Naive thymus-derived CD8-positive, alpha-beta T cell (primary cell): ENCODE results near the gene L3MBTL1. TPM values are rescaled to one million over a fixed set of nuclear protein-coding genes. Genes with fewer than 3 reads are reported as not detected.

Experiments used
- ATAC-seq, 2 donors: fragments of 150-1000 bp; cut with Tn5 transposase in 1 of 2; sonication (Bioruptor Pico), chemical (Tn5 transposase) in 1 of 2; 1 replicate in 1 of 2; 2 replicates in 1 of 2; pipeline ENCODE4 v1.10.0; 2021; ENCODE audit warnings: mild to moderate bottlenecking in 2 of 2, moderate library complexity in 2 of 2
- POLR2A ChIA-PET: fragments of 350-600 bp; sonication (Branson Sonifier 250); formaldehyde crosslinking; loops from one replicate; lab custom pipeline; 2021; ENCODE audit warnings: antibody characterized with exemption; lab: Charles Lee
- DNase-seq, 10 donors: peaks; one replicate each; pipeline versions ENCODE4 v3.0.0 to v3.0.0-alpha.2; 2020 to 2022
- H3K27ac Mint-ChIP-seq, 10 donors: one replicate each; pipeline ENCODE4 v1.8.0; 2020 to 2022; ENCODE audit warnings: mild to moderate bottlenecking in 10 of 10, mixed read lengths in 10 of 10, moderate library complexity in 4 of 10, inconsistent platforms in 1 of 10
- H3K27me3 Mint-ChIP-seq, 5 donors: one replicate each; pipeline ENCODE4 v1.8.0; 2021 to 2022; ENCODE audit warnings: mixed read lengths in 5 of 5
- H3K36me3 Mint-ChIP-seq, 3 donors: one replicate each; pipeline ENCODE4 v1.8.0; 2020 to 2022; ENCODE audit warnings: mixed read lengths in 3 of 3, mild to moderate bottlenecking in 2 of 3, inconsistent platforms in 1 of 3
- H3K4me1 Mint-ChIP-seq, 4 donors: one replicate each; pipeline ENCODE4 v1.8.0; 2021 to 2022; ENCODE audit warnings: mixed read lengths in 4 of 4
- H3K4me3 Mint-ChIP-seq, 10 donors: one replicate each; pipeline ENCODE4 v1.8.0; 2020 to 2022; ENCODE audit warnings: mild to moderate bottlenecking in 10 of 10, mixed read lengths in 10 of 10, moderate library complexity in 6 of 10, inconsistent platforms in 1 of 10
- H3K9me3 Mint-ChIP-seq, 9 donors: one replicate each; pipeline ENCODE4 v1.8.0; 2020 to 2022; ENCODE audit warnings: mixed read lengths in 9 of 9, mild to moderate bottlenecking in 3 of 9, inconsistent platforms in 1 of 9, moderate library complexity in 1 of 9
- polyA plus RNA-seq, 3 donors: library from polyadenylated mRNA; unstranded; fragments of 300-500 nt; fragmentation: Illumina TruSeq; gene quantifications; one replicate each; pipeline ENCODE4 v1.2.3, GENCODE V29; 2021
- total RNA-seq, 8 experiments: library from RNA in 2 of 8; stranded (reverse) in 2 of 8; gene quantifications; one replicate each; pipeline ENCODE4 v1.2.3 and lab custom pipeline; 2021 to 2026

The L3MBTL1 gene
- total RNA-seq (10 to 100 TPM; 27.2 TPM), polyA plus RNA-seq (1 to 10 TPM in 2 of 3 donors, under 1 TPM in 1; 0.66 to 1.7 (median 1.1) TPM), total RNA-seq (lab: John Stamatoyannopoulos, UW) (7.7 to 23.1 (median 13.8) reads per million in 6 experiments)

DNA sequence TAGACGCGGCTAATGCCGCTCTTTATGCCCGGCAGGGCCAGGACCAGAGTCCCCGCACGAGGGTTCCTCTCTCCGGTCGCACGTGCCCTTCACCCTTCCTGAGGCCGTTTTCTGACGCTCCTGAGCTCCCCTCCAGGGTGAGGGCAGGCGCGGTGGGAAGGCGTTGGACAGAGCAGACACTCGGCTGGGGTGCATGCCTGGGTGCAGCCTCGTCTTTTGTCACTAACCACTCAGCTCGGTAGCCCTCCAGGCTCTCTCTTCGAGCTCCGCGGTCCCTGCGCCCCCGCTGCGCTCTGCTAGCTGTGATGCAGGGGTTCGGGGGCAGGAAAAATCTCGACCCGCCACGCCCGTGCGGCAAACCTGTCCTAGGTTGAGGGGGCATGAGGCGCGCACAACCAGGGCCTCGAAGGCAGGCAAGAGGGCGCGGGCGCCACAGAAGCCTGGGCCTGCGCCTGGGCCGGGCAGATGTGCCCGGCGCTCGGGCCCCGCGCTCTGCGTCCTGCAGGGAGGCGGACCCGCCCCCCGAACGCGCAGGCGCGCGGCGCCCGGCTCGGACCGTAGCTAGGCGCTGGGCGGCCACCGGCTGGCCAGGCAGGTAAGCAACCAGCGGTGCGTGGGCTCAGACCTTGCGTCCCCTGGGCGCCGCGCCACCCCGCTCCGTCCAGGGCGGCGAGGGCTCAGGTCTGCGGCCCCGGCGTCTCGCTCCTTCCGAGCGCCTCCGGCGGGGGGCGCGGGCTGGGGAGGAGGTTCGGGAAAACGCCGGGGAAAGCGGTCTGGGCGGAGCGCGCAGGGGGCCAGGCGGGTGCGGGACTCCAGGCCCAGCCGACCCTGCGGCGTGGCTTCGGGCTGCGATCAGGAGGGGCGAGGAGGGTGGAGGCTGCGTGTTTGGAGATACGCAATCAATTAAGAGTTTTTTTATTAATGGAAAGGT, at the start of gene L3MBTL1:
L3MBTL1 (plus strand) TSS at position 548 of the 931 bp plus-strand sequence. CDS start 5,807 bp downstream, outside the sequence.
- H3K36me3 Mint-ChIP-seq: peaks cover 0 to 3% (median 0%) of the 10 kb centered on the region in 3 donors
- H3K9me3 Mint-ChIP-seq: no peaks in the 10 kb centered on the region
- DNase-seq (peak in 1 of 10 donors; percentile 7), ATAC-seq (peak; percentile 46 to 74)
- peak within 1 kb of the TSS; percentile 41 to 83 (median 69) for H3K4me3 Mint-ChIP-seq
- peaks cover 0 to 10% (median 5%) of the 10 kb centered on the region in 4 donors for H3K4me1 Mint-ChIP-seq
- no peak within 1 kb of the TSS for H3K27ac Mint-ChIP-seq
- peaks cover 8 to 51% (median 42%) of the 10 kb centered on the region in 5 donors for H3K27me3 Mint-ChIP-seq
- POLR2A ChIA-PET: no interaction called here

DNA sequence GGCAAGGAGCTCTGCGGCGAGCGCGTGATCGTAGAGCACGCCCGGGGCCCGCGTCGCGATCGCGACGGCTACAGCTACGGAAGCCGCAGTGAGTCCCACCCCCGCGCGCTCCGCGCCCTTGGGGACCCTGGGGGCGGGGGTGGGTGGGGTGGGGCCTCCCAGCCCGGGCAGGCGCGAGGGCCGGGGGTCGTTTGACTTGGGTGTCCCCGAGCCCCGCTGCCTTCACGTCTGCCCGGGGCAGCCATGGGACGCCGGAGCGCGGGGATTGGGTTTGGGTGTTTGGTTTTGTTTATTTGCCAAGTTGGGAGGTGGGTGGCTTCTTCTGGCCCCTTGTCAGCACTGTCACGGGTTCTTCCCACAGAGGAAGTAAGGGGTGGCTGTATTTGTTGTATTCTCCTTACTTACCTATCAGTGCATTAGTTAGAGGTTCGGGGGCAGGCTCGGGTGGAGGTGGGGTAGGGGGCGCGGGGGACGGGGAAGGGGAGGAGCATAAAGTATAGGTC, 49.0 kb upstream of the L3MBTL1 start:
- H3K36me3 Mint-ChIP-seq: peaks cover 7 to 44% (median 14%) of the 10 kb centered on the region in 3 donors

DNA sequence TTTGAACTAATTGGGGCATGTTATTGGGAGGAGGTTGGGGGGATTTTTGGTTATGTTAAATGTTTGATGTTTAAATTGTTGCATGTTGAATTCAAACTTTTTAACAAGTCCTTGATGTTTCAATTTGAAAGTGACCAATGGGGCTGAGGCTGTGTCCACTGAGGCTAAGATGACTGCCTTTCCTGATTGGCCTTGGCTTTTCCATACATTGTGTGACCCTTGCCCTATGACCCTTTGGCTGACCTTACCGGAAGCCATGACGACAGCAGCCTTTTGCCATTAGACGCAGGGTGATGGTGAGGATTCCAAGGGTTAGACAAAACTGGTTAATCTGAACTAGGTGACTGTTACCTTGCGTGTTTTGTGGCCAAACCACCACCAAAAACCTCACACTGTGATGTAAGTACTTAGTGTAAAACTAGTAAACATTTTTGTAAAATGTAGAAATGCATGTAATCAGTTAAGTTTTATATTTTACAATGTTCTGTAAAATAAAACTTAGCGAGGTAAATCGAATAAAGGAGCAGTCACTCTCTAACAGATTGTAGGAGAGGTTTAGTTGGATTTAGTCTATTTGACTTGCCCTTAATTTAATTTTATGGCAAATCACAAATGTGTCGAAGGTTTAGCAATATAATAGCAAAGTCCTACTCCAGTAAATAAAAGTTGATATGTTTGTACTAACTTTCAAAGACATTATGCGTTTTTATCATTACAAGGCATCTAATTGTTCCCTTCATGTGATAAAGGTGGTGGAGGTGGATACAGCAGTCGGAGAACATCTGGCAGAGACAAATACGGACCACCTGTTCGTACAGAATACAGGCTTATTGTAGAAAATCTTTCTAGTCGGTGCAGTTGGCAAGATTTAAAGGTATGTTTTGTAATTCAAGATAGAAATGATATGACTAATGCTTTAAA, 48.2 kb upstream of the L3MBTL1 start:
- POLR2A ChIA-PET: interaction anchor here (1.4 to 2.3 kb wide), 2 partner anchors 10 to 852 kb away, joined by 5 to 6 read pairs; partner anchors contain the start of gene FITM2
- Mint-ChIP-seq H3K36me3 (peaks cover 7 to 52% (median 19%) of the 10 kb centered on the region in 3 donors), H3K27me3 (peaks cover 0 to 1% (median under 1%) of the 10 kb centered on the region in 5 donors), H3K27ac (peak overlapping the region; percentile 80 to 98 (median 90)), H3K4me1 (peaks cover 16 to 55% (median 42%) of the 10 kb centered on the region in 4 donors), H3K9me3 (no peaks in the 10 kb centered on the region), H3K4me3 (peak overlapping the region; percentile 75 to 95 (median 85))
- ATAC-seq (no peak), DNase-seq (peak in 1 of 10 donors; percentile 20)

More for the DNA sequence above, 49.0 kb upstream of the L3MBTL1 start:
- peaks cover 15 to 50% (median 38%) of the 10 kb centered on the region in 4 donors for H3K4me1 Mint-ChIP-seq
- POLR2A ChIA-PET: interaction anchor here (0.6 to 2.6 kb wide), 14 partner anchors 8 to 1904 kb away, joined by 3 to 25 read pairs (median 4); partner anchors contain the start of genes FITM2, IFT52 and SYS1
- peak overlapping the region; percentile 80 to 98 (median 98) for H3K27ac Mint-ChIP-seq
- H3K4me3 Mint-ChIP-seq: peak overlapping the region; percentile 80 to 97 (median 91)
- no peaks in the 10 kb centered on the region for H3K9me3 Mint-ChIP-seq
- H3K27me3 Mint-ChIP-seq: peaks cover 0 to 5% (median 3%) of the 10 kb centered on the region in 5 donors
- DNase-seq: peak in 2 of 10 donors; percentile 30
- peak in 1 of 2 donors; percentile 19 for ATAC-seq

DNA sequence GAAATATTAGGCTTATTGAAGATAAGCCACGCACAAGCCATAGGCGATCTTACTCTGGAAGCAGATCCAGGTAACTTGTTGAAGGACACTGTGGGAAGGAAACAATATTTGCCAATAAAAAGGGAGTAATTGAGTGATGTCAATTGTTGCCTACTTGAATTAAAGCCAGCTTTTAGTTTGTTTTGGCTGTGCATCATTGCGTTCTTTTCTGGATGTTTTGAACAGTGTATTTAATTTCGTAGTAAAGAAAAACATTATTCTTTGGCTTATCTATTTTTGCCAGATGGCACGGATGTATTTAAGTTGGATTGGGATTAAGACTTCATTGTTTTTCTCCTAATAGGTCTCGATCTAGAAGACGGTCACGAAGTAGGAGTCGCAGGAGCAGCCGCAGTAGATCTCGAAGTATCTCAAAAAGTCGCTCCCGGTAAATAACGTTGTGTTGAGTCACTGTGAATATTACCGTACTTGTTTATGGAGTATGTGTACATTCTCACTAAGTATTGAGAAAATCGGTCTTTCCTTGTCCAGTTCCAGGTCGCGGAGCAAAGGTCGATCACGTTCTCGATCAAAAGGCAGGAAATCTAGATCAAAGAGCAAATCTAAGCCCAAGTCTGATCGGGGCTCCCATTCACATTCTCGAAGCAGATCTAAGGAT, 47.2 kb upstream of the L3MBTL1 start:
- no peaks in the 10 kb centered on the region for H3K9me3 Mint-ChIP-seq
- ATAC-seq: no peak
- no peaks in the 10 kb centered on the region for H3K27me3 Mint-ChIP-seq
- no peak for DNase-seq
- POLR2A ChIA-PET: no interaction called here
- peaks cover 16 to 59% (median 43%) of the 10 kb centered on the region in 4 donors for H3K4me1 Mint-ChIP-seq
- peak overlapping the region in 9 of 10 donors; percentile 3 to 89 (median 50) for H3K4me3 Mint-ChIP-seq
- H3K27ac Mint-ChIP-seq: peak overlapping the region in 7 of 10 donors; percentile 2 to 98 (median 83)
- peaks cover 7 to 62% (median 25%) of the 10 kb centered on the region in 3 donors for H3K36me3 Mint-ChIP-seq

DNA sequence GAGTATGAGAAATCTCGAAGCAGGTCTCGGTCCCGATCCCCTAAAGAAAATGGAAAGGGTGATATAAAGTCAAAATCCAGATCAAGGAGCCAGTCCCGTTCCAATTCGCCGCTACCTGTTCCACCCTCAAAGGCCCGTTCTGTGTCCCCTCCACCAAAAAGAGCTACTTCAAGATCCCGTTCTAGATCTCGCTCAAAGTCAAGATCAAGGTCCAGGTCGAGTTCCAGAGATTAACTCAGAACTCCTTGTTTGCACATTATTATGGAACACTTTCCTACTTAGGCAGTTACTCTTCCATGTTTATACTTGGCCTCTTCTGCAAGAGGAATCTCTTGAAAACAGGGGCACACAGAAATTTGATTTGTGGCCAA, 46.7 kb upstream of the L3MBTL1 start:
- Mint-ChIP-seq H3K4me3 (peak overlapping the region in 8 of 10 donors; percentile 24 to 89 (median 62)), H3K27ac (peak overlapping the region in 7 of 10 donors; percentile 49 to 98 (median 83)), H3K9me3 (no peaks in the 10 kb centered on the region), H3K36me3 (peaks cover 7 to 67% (median 25%) of the 10 kb centered on the region in 3 donors), H3K27me3 (no peaks in the 10 kb centered on the region), H3K4me1 (peaks cover 15 to 59% (median 43%) of the 10 kb centered on the region in 4 donors)
- POLR2A ChIA-PET: interaction anchor here (0.7 kb wide), 1 partner anchor 17 kb away, joined by 4 read pairs; no protein-coding TSS in a partner anchor
- ATAC-seq (no peak), DNase-seq (no peak)

DNA sequence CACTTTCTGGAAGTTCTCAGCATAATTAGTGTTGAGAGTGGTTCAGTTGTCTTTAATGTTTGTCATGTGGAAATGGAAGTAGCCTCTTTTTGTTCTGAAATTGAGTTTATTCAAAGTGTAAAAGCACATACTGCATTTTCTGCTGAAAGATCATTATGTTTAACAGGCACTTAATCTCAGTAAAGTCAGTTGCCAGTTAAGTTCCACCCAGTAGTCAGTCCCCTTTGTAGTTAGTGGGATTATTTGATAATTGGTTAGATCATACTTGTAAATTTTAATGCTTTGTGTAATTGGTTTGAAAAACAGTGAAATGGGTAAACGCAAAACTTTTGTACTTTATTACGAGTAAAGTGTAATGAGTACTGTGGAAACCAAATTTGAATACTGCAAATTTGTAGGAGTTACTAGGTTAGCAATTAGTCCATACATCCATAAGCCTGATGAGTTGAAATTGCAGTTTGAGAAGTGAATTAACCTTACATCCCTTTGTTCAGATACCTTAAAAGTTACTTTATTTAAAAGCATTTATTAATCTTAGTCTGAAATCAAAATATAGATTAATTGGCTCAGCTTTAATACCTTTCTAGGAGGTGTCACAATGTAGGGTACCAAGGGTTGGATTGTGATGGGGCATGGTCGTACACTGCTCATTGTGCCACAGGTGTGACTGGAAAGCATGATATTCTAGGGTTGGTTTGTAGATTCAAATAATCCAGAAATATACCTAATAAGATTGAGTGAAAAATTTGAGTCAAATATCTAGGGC, 45.4 kb upstream of the L3MBTL1 start:
- Mint-ChIP-seq H3K9me3 (no peaks in the 10 kb centered on the region), H3K27me3 (no peaks in the 10 kb centered on the region), H3K4me3 (peak overlapping the region in 2 of 10 donors; percentile 12 to 39), H3K4me1 (peaks cover 15 to 54% (median 43%) of the 10 kb centered on the region in 4 donors), H3K36me3 (peaks cover 12 to 78% (median 30%) of the 10 kb centered on the region in 3 donors), H3K27ac (peak overlapping the region in 3 of 10 donors; percentile 32 to 53 (median 43))
- ATAC-seq (no peak), DNase-seq (no peak)
- POLR2A ChIA-PET: interaction anchor here (0.8 kb wide), 1 partner anchor 11 kb away, joined by 8 read pairs; no protein-coding TSS in a partner anchor

DNA sequence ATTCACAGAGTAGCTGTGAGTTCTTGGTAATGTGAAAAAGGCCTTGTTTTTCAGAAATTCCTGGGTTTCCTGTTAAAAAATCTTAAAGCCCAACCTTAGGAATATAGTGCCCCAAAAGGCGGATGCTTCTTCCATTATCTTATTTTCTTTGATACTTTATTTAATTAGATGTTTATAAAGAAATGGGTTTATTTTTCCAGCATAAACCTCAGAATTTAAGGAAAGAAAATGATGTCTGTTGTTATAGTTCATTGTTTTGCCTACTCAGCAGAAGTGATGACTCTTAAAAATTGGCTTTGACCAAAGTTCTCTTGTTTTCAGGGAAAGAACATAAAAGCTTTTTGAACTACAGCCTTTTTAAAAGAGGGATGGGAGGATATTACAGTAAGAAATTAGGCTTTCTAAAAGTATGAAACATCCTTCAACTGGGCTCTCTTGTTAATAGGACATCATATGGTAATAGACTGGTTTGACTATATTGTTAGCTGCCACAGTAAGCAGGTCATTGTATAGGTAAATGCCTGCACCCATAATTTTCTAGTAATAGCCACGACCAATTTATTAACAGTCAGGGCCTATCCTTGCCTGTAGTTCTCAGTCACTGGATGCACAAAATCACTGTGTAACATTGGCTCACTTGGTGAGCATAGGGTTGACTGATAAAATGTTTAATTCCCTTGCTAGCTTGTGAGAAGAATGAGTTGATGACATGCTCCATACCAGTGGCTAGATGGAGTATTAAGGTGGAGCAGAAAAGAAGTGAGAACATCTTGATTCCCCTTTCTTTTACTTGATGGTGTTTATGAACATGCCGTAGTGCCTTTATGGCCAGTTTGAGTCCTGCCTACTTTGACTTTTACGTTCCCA, 44.6 kb upstream of the L3MBTL1 start:
- no peak overlapping the region for H3K4me3 Mint-ChIP-seq
- ATAC-seq (no peak), DNase-seq (no peak)
- no peaks in the 10 kb centered on the region for H3K27me3 Mint-ChIP-seq
- peak overlapping the region in 3 of 10 donors; percentile 10 to 72 (median 16) for H3K27ac Mint-ChIP-seq
- peaks cover 15 to 52% (median 44%) of the 10 kb centered on the region in 4 donors for H3K4me1 Mint-ChIP-seq
- H3K9me3 Mint-ChIP-seq: no peaks in the 10 kb centered on the region
- POLR2A ChIA-PET: interaction anchor here (1.5 kb wide), 1 partner anchor 51 kb away, joined by 3 read pairs; no protein-coding TSS in a partner anchor
- H3K36me3 Mint-ChIP-seq: peaks cover 12 to 86% (median 32%) of the 10 kb centered on the region in 3 donors

DNA sequence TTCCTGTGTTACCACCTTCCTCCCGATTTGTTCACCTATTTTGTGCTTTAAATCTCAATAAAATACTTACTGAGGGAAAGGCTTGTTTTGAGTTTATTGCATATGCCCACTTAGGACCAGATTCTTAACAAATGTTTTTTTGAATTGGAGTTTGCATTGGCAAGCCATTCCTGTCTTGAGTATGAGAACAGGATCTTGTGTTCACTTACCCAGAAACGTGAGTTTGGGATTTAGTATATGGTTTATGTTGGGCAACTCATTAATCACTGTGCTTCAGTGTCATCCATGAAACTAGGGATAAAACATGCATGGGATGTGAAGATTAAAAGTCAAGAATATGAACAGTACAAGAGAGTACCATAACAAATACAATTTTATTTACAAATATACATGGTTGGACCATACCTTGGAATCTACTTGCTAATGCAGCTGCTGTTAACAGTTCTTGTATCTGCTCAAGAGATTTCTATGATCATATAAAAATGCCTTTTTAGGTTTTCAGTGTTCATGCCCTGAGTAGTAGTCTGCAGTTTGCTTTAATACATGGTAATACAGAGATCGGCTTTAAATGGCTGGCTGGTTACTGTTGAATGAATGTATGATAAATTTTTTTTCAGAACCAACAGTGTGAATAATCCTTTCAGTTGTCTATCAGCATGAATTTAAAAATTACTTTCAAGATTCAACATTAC, 43.8 kb upstream of the L3MBTL1 start:
- Mint-ChIP-seq H3K27me3 (no peaks in the 10 kb centered on the region), H3K36me3 (peaks cover 12 to 92% (median 32%) of the 10 kb centered on the region in 3 donors), H3K27ac (peak overlapping the region in 5 of 10 donors; percentile 3 to 72 (median 16)), H3K4me3 (no peak overlapping the region), H3K4me1 (peaks cover 15 to 52% (median 44%) of the 10 kb centered on the region in 4 donors), H3K9me3 (no peaks in the 10 kb centered on the region)
- ATAC-seq: peak in 1 of 2 donors; percentile 7
- no peak for DNase-seq
- POLR2A ChIA-PET: interaction anchor here (1.5 kb wide), 1 partner anchor 51 kb away, joined by 3 read pairs; no protein-coding TSS in a partner anchor

DNA sequence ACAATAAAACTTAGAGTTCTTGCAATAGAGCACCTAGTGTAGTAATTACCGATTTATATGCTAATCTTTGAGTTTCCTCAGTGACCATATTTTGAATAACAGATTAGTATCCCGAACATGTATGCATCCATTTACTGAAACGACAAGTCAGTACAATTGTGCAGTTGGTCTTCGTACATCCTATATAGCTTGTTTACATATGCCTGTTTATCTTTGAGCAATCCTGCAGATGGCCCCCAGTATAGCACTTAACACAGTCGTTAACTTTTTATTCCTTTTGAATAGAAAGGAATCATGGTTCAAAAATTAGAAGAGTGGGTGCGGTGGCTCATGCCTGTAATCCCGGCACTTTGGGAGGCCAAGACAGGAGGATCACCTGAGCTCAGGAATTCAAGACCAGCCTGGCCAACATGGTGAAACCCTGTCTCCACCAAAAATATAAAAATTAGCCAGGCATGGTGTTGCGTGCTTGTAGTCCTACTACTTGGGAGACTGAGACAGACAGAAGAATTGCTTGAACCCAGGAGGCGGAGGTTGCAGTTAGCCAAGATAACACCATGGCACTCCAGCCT, 43.2 kb upstream of the L3MBTL1 start:
- Mint-ChIP-seq H3K9me3 (no peaks in the 10 kb centered on the region), H3K36me3 (peaks cover 12 to 94% (median 35%) of the 10 kb centered on the region in 3 donors), H3K27ac (peak overlapping the region in 4 of 10 donors; percentile 3 to 44 (median 28)), H3K27me3 (no peaks in the 10 kb centered on the region), H3K4me1 (peaks cover 15 to 47% (median 41%) of the 10 kb centered on the region in 4 donors), H3K4me3 (no peak overlapping the region)
- ATAC-seq (peak in 1 of 2 donors; percentile 8), DNase-seq (no peak)
- POLR2A ChIA-PET: interaction anchor here (1.5 kb wide), 1 partner anchor 50 kb away, joined by 3 read pairs; no protein-coding TSS in a partner anchor
